AG08395 (cell line): ENCODE measurements around the gene TMEM106C.

Experiments used
- DNase-seq: peaks from one replicate; pipeline ENCODE4 v3.0.0; 2012; ENCODE audit warnings: mixed read lengths, low spot score

Gene TMEM106C

DNA sequence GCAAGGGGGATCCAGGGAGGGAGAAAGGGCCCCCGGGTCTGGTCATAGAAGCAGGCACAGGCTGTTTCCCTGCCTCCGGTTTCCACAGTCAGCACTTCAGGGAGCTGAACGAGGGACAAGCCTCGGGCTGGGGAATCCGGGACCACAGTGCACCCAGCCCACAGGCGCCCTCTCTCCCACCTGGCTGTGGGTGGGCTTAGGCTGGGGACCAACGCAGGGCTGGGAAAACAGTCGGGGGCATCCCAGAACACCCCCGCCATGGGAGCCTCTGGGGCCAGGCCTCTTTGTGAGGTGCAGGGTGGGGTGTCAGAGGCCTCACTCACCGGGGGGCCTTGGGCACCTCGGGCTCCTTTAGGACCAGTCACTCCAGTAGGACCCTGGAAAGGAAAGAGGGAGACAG, 16.3 kb downstream of the TMEM106C start:
- DNase-seq = no peak

DNA sequence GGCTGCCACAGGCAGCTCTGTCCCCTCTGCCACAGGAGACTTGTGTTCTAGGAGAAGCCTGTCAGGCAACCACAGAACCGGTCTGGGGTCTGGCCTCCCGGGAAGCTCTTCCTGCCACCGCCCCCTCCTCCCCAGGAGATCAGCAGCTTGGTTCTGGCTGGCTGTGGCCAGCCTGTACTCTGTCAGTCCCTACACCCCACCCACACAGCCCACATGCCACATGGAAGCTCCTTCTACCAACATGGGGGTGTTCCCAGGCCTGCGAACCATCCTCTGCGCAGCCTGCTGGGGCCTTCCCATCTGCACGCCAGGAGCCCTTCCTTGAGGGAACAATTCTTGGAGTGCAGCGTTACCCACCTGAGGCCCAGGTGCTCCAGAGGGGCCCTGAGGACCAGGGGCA, 16.8 kb downstream of the TMEM106C start:
- DNase-seq = no peak

GRCh38 chr12:47980779-47981495, 17.5 kb downstream of the TMEM106C start:
- DNase-seq = no peak

DNA sequence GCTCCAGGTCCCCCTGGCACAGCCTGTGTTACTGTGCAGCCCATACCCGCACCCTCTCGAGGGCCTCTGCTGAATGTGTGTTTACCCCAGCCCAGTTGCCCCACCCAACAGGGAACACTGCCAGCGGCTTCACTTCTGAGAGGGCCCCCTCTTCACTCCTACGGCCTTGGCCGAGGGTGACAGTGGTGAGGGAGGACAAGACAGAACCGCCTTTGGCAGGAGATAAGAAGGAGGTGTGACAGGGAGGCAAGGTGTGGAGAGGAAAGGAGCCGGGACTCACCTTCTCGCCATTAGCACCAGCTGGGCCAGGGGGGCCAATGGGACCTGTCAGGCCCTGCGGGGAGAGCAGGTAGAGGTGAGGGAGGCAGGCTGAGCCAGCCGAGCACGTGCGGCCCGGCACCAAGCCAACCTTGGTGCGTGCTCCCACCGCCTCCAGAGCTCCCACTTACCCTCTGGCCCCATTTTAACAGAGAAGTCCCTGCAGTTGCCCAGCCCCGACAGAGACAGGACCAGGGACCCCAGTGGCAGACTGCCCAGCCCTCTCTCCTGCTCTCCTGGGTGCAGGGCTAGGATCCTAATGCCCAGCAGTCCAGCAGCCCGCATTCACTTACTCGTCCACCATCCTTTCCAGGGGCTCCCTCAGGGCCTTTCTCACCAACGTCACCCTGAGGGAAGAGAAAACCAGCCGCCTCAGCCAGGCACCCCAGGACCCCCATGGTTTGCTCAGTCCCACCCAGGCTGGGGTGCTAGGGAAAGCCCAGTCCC, 18.3 kb downstream of the TMEM106C start:
- DNase-seq = no peak

DNA sequence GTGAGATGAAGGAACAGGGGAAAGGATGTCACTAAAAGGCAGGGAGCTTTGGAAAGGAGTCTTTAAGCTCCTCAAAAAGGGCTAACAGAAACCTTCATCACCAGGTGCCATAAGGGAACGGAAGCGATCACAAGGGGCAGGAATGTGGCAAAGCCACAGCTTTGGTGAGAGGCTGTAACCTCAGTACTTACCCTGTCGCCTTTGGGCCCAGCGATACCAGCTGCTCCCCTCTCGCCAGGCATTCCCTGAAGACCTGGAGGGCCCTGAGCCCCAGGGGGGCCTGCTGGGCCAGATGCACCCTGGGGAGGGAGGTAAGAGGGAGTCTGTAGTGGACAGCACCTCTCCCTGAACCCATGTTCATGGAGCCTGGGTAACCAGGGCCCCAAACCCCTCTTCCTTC, 18.9 kb downstream of the TMEM106C start:
- no peak for DNase-seq

- no peak for DNase-seq
Measured at GRCh38 chr12:47982770-47983169, 19.4 kb downstream of the TMEM106C start.

DNA sequence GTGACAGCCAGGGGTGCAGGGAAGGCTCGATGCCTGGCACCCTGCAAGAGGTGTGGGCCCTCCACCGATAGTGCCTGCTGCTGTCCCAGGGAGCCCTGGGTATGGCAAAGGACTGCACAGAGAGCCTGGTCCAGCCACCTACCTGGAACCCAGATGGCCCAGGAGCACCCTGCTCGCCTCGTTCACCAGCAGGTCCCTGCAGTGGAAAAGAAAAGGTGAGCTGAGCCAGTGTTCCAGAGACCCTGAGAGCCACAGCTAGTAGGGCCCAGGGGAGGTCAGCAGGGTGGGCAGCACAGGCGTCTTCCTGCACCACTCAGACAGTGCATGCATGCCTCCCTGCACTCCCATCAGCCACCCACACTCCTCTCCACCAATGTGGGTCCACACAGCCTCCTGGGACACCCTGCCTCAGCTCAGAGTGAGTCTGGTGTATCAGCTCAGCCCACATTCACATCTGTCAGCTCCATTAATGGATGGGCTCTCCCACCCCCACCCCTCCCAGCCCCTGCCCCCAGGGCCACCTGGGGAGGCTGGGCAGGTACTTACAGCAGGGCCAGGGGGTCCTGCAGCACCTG, 20.2 kb downstream of the TMEM106C start:
- no peak for DNase-seq

GRCh38 chr12:47984331-47984801, 21.0 kb downstream of the TMEM106C start:
- DNase-seq = no peak

GRCh38 chr12:47985596-47986290, 22.3 kb downstream of the TMEM106C start:
- no peak for DNase-seq

DNA sequence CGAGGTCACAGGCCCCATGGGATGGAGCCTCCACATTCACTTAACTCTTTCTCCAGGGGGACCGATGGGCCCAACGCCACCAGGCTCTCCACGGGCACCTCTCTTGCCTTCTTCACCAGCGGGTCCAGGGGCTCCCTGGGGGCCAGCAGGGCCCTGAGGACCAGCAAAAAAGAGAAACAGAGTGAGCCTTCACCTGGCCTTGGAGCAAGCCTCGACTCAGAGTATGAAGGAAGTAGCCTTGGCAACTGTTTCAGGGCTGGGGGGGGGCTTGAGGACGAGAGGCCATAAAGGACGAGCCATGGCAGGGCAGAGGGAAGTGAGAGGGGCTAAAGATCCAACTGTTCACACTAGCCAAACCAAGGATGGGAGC, 22.9 kb downstream of the TMEM106C start:
- DNase-seq = no peak

GRCh38 chr12:47986832-47987231, 23.4 kb downstream of the TMEM106C start:
- DNase-seq = no peak

DNA sequence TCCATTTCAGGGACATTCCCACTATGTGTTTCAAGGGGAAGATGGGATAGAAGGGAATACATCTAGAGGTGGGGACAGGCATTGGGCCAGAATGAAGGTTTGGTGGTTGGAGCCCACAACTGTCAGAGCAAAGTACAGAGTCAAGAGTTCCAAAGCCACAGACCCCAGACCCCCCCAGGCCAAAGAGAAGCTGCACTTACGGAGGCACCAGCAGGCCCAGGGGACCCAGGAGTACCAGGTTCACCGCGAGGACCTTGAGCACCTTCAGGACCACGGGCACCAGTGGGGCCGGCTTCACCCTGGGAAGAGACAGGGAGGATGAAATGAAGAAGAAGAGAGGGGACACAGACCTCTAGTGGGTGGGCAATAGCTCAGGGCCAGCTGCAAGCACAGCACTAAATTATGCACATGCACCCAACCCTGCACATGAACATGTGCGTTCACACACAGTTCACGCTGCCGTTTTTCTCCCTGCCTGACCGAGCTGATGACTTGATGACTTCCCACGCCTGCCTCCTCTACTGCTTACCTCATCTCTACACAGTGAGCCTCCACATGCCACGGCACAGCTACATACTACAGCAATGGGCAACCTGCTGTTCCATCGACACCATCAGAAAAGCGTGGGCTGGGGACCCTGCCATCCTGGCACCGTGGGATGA, 24.1 kb downstream of the TMEM106C start:
- peak; percentile 48 for DNase-seq

GRCh38 chr12:47988073-47989022, 25.0 kb downstream of the TMEM106C start:
- peak; percentile 44 for DNase-seq

DNA sequence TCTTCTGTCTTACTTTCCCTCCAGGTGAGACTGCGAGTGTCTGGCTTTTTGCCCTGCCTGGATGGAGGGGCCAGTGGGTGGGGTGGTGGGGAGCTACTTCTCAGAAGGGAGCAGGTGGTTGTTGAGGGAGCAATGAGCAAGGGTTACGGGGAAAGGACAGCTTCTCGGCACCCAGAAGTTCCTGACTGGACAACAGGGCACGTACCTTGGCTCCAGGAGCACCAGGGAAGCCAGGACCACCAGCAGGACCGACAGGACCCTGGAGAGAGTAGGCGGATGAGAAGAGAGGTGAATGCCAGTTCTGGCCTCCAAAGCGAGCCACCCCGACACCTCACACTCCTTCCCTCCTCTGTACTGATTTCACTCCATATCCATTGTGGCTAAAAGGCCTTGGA, 25.6 kb downstream of the TMEM106C start:
- no peak for DNase-seq

DNA sequence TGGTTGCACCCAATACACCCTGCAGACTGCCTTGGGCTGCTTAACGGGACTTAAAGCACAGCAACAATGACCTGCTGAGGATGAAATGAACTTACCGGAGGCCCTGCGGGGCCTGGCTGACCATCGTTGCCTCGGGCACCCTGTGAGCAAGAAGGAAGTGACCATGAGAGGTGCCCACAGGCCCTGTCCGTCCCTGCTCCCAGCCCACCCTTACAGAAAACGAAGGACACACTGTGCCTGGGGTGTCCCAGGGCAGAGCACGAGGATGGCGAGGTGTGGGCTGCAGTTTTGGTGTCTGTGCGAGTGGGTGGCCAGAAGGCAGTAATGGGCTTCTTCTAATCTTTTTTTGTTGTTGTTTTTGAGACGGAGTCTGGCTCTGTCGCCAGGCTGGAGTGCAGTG, 26.3 kb downstream of the TMEM106C start:
- no peak for DNase-seq

DNA sequence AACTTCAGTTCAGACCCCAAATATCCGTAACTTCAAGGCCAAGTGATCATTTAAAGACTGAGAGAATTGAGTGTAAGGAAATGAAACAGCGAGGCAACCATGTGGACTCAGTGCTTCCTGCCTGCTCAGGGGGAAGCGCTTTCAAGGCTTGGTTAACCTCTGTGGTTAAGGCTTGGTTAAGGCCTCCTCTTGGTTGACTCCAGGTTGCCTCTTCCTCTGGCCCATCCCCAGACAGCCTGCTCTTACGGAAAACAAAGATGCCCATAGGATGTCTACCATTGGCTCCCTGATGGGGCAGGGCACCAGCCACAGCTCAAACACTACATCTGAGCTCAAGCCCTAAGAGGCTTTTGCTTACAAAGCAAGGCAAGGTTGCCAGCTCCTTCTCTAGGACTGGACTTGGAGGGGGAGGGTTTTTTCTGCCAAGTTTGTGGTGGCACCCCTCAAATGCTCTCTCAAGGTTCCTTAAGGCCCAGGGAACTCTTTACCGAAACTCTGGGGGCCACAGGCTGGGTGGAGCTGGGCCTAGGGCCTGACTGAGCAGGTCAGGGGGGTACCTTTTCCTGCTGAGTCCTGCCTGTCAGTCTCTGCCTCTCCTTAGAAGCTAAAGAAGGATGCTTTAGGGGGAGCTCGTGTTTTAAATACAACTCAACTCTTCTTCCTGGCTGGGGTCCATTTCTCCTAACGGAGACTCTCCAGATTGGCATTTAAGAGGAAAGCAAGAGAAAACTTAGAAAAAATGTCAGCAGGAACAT, 27.1 kb downstream of the TMEM106C start:
- DNase-seq = no peak

DNA sequence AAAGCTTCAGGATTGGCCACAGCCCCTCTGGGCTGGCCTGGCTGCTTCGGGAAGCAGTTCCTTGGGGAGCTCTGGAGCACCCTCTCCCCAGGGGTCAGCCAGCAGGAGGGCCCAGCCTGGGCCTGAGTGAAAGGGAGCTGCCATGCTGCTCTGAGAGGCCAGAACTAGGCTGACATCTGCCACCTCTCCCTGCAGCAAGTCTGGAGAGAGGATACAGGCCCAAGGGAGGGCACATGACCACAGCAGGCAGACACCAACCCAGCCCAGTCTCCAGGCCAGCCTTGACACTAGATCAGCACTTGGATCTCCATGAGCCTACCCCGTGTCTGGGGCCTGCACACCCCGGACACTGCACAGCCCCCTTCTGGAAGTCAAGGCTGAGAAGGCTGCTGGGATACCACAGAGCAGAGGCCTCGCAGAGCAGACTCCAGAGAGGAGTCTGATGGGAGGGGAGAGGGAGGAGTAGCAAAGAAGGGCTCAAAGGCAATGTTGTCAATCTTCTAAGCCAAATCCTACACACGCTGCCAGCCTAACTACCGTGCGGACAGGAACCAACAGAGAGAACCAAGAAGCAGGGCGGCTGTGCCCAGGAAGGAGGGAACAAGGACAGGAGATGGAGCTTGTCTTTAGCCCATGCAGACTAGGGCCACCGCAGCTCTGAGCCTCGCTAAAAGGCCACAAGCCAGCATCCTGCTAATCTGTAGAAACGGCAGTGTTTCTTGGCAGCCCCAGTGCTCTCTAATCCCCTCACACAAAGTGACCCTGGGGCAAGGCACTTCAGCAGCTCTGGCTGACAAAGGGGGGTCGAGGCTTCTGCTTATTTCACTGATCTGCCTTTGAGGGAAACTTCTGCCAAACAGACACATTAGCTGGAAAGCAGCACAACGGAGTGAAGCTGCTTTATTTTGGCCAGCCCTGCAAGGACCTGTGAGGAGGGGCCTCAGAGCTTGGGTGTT, 28.0 kb downstream of the TMEM106C start:
- no peak for DNase-seq

DNA sequence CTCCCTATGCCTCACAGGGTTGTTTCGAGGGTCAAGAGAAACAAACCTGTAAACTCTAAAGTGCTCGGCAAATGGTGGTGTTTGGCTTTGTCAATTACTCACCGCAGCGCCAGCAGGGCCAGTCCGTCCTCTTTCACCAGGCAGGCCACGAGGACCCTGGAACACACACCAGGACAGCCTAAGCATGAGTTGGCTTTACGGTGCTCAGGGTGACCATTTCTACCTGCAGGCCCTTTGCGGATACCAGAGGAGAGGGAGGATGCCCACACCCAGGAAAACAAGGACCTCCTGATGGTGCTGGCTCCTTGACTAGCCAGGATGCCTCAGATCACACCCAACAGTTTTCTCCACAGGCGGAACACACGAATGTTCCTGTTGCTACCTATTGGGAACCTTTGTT, 29.4 kb downstream of the TMEM106C start:
- DNase-seq = no peak

DNA sequence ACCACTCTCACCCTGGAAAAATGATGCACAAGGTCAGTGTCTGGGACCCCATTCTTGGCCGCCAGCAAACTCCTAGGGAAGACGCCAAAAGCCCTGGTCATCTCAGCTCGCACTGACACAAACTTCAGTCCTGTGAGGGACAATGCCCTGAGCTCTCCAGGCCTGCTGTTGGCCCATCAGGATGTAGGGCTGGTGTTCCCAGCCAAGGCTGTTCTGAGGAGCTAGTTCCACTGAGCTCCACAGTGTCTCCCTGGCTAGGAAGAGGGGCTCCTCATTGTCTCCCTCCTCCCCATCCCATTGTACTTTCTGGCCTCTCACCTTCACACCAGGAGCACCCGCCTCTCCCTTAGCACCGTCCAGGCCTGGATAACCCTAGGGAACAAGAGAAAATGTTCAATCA, 30.1 kb downstream of the TMEM106C start:
- no peak for DNase-seq
